Naive thymus-derived CD4-positive, alpha-beta T cell (primary cell): ENCODE data around the gene KIFBP. TPM values are rescaled to one million over a fixed set of nuclear protein-coding genes. Genes with fewer than 3 reads are reported as not detected.
"Not testable (repeated sequence)": the region's sequence is repeated elsewhere in the genome, so short reads cannot be mapped to it uniquely, and the experiment has no call there.

Source experiments
- ATAC-seq: fragments of 150-1000 bp; cut with Tn5 transposase; 2 replicates; pipeline ENCODE4 v1.10.0; 2021; ENCODE audit warnings: mild to moderate bottlenecking, moderate library complexity
- CTCF ChIA-PET: fragments of 350-600 bp; sonication (Branson Sonifier 250); formaldehyde crosslinking; loops from one replicate; lab custom pipeline; 2021; ENCODE audit warnings: antibody characterized with exemption; lab: Charles Lee
- POLR2A ChIA-PET: fragments of 350-600 bp; sonication (Branson Sonifier 250); formaldehyde crosslinking; loops from one replicate; lab custom pipeline; 2021; ENCODE audit warnings: antibody characterized with exemption, inconsistent platforms; lab: Charles Lee
- DNase-seq, 9 donors: peaks; one replicate each; pipeline versions ENCODE4 v3.0.0 to v3.0.0-alpha.2; 2020 to 2022; ENCODE audit warnings: mixed read lengths in 1 of 9
- H3K27ac ChIP-seq: one replicate; pipeline ENCODE4 v1.7.0; 2013; ENCODE audit warnings: mild to moderate bottlenecking, low read depth, low read length, moderate library complexity
- H3K27me3 ChIP-seq, 2 donors: one replicate each; pipeline ENCODE4 v1.7.0; 2013; ENCODE audit warnings: low read length in 2 of 2, mild to moderate bottlenecking in 2 of 2, moderate library complexity in 2 of 2; ENCODE audit not compliant: control insufficient read depth in 2 of 2, insufficient read depth in 2 of 2
- H3K36me3 ChIP-seq, 3 experiments: 1 replicate in 2 of 3; 2 replicates in 1 of 3; pipeline ENCODE4 v1.7.0; 2013; ENCODE audit warnings: low read length in 3 of 3, mild to moderate bottlenecking in 3 of 3, moderate library complexity in 1 of 3; ENCODE audit not compliant: insufficient read depth in 3 of 3, control insufficient read depth in 2 of 3
- H3K4me1 ChIP-seq, 2 donors: one replicate each; pipeline ENCODE4 v1.7.0; 2013; ENCODE audit warnings: low read length in 2 of 2, mild to moderate bottlenecking in 2 of 2, moderate library complexity in 1 of 2; ENCODE audit not compliant: control insufficient read depth in 2 of 2, insufficient read depth in 2 of 2
- H3K4me3 ChIP-seq: 2 replicates; pipeline ENCODE4 v1.7.0; 2013; ENCODE audit warnings: mild to moderate bottlenecking, low read length
- H3K9me3 ChIP-seq, 3 experiments: 1 replicate in 2 of 3; 2 replicates in 1 of 3; pipeline ENCODE4 v1.7.0; 2013; ENCODE audit warnings: low read length in 3 of 3; ENCODE audit not compliant: control insufficient read depth in 2 of 3
- H3K27ac Mint-ChIP-seq, 9 donors: one replicate each; pipeline ENCODE4 v1.8.0; 2020 to 2022; ENCODE audit warnings: mixed read lengths in 9 of 9, mild to moderate bottlenecking in 8 of 9, moderate library complexity in 5 of 9, inconsistent platforms in 2 of 9
- H3K27me3 Mint-ChIP-seq, 5 donors: one replicate each; pipeline ENCODE4 v1.8.0; 2021 to 2022; ENCODE audit warnings: mixed read lengths in 5 of 5, mild to moderate bottlenecking in 1 of 5
- H3K36me3 Mint-ChIP-seq, 5 donors: one replicate each; pipeline ENCODE4 v1.8.0; 2020 to 2022; ENCODE audit warnings: mixed read lengths in 5 of 5, mild to moderate bottlenecking in 3 of 5, inconsistent platforms in 1 of 5
- H3K4me1 Mint-ChIP-seq, 7 donors: one replicate each; pipeline ENCODE4 v1.8.0; 2020 to 2022; ENCODE audit warnings: mixed read lengths in 7 of 7, mild to moderate bottlenecking in 3 of 7, inconsistent platforms in 1 of 7
- H3K4me3 Mint-ChIP-seq, 10 donors: one replicate each; pipeline ENCODE4 v1.8.0; 2020 to 2022; ENCODE audit warnings: mild to moderate bottlenecking in 10 of 10, mixed read lengths in 10 of 10, moderate library complexity in 6 of 10, inconsistent platforms in 2 of 10
- H3K9me3 Mint-ChIP-seq, 11 donors: one replicate each; pipeline ENCODE4 v1.8.0; 2020 to 2022; ENCODE audit warnings: mixed read lengths in 11 of 11, mild to moderate bottlenecking in 4 of 11, inconsistent platforms in 1 of 11, moderate library complexity in 1 of 11
- intact Hi-C, 2 donors: fragments of 100-400 bp; cut with micrococcal nuclease; formaldehyde crosslinking; loops; one replicate each; pipeline ENCODE4 v1.15.1; 2023
- polyA plus RNA-seq, 2 donors: library from polyadenylated mRNA; unstranded; fragments of 300-500 nt; fragmentation: Illumina TruSeq; gene quantifications; one replicate each; pipeline ENCODE4 v1.2.3, GENCODE V29; 2021
- total RNA-seq, 6 experiments: library from RNA in 5 of 6; stranded (reverse) in 5 of 6; gene quantifications; 1 replicate in 5 of 6; 2 replicates in 1 of 6; pipeline ENCODE4 v1.2.3 and lab custom pipeline; 2021 to 2026

KIFBP gene
- total and polyA plus RNA-seq, 7 experiments from 2014 or later: 4.5 to 18.1 (median 6.9) TPM

GRCh38 chr10:69005704-69006485, 17.3 kb downstream of the KIFBP start:
- Mint-ChIP-seq H3K36me3 (peaks cover 0 to 20% (median 12%) of the 10 kb centered on the region in 5 donors), H3K4me3 (no peak overlapping the region), H3K27ac (no peak overlapping the region), H3K9me3 (no peaks in the 10 kb centered on the region), H3K27me3 (no peaks in the 10 kb centered on the region), H3K4me1 (peaks cover 0 to 8% (median 5%) of the 10 kb centered on the region in 7 donors)
- peaks cover 0 to 24% (median 7%) of the 10 kb centered on the region in 3 experiments for H3K36me3 ChIP-seq
- H3K27ac ChIP-seq: no peak overlapping the region
- POLR2A ChIA-PET: interaction anchor here (1.1 to 4.4 kb wide), 4 partner anchors 65 to 117 kb away, joined by 3 to 49 read pairs (median 14); partner anchors contain the start of gene SRGN
- ATAC-seq (no peak), DNase-seq (no peak)
- H3K27me3 ChIP-seq: no peaks in the 10 kb centered on the region
- H3K4me3 ChIP-seq: no peak overlapping the region
- H3K4me1 ChIP-seq: peaks cover 0 to 3% of the 10 kb centered on the region in 2 donors
- no peaks in the 10 kb centered on the region for H3K9me3 ChIP-seq
- CTCF ChIA-PET: interaction anchor here (0.6 to 13.6 kb wide), 18 partner anchors 11 to 387 kb away, joined by 3 to 186 read pairs (median 5); no protein-coding TSS in a partner anchor
- intact Hi-C loops: loop anchor here (1.0 to 5.0 kb wide), 9 partner anchors 39 to 501 kb away; no protein-coding TSS in a partner anchor

DNA sequence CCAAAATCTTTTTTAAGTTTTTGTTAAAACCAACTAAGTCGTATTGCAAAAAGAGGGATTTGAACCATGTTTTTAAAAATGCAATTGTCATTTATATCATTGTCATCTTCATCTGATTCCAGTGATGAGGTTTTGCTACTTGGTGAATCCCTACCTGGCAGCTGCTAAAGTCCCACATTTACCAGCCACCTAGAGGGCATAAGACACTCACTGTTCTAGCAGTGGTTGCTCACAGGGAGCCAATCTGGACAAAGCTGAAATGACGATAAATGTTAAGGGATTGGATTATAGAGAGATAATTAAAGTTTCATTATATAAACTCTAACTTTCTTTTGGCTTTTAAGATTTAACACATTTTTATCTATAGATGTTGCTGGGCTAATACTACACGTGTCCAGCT, 18.7 kb downstream of the KIFBP start:
- ChIA-PET POLR2A (interaction anchor here (1.1 to 4.4 kb wide), 3 partner anchors 64 to 86 kb away, joined by 3 to 49 read pairs (median 24); partner anchors contain the start of gene SRGN), CTCF (interaction anchor here (13.6 kb wide), 1 partner anchor 87 kb away, joined by 186 read pairs; no protein-coding TSS in a partner anchor)
- ATAC-seq (no peak), DNase-seq (no peak)
- Mint-ChIP-seq H3K36me3 (peaks cover 0 to 22% (median 13%) of the 10 kb centered on the region in 5 donors), H3K4me1 (peaks cover 0 to 8% (median 5%) of the 10 kb centered on the region in 7 donors), H3K4me3 (no peak overlapping the region), H3K9me3 (no peaks in the 10 kb centered on the region), H3K27me3 (no peaks in the 10 kb centered on the region), H3K27ac (peak overlapping the region in 1 of 9 donors; percentile 53)
- Histone ChIP-seq H3K4me1 (peaks cover 0 to 3% of the 10 kb centered on the region in 2 donors), H3K9me3 (no peaks in the 10 kb centered on the region), H3K36me3 (peaks cover 0 to 24% (median 7%) of the 10 kb centered on the region in 3 experiments), H3K27ac (no peak overlapping the region), H3K27me3 (no peaks in the 10 kb centered on the region), H3K4me3 (no peak overlapping the region)
- intact Hi-C loops: loop anchor here (5.0 kb wide), 3 partner anchors 40 to 400 kb away; no protein-coding TSS in a partner anchor

- ChIA-PET POLR2A (interaction anchor here (1.0 kb wide), 1 partner anchor 14 kb away, joined by 5 read pairs; no protein-coding TSS in a partner anchor), CTCF (interaction anchor here (0.6 to 13.6 kb wide), 2 partner anchors 10 to 85 kb away, joined by 3 to 186 read pairs; no protein-coding TSS in a partner anchor)
- Histone ChIP-seq H3K27me3 (no peaks in the 10 kb centered on the region), H3K27ac (no peak overlapping the region), H3K9me3 (no peaks in the 10 kb centered on the region), H3K4me1 (peaks cover 0 to 3% of the 10 kb centered on the region in 2 donors), H3K36me3 (peaks cover 0 to 34% (median 7%) of the 10 kb centered on the region in 3 experiments), H3K4me3 (no peak overlapping the region)
- intact Hi-C loops: loop anchor here (5.0 kb wide), 3 partner anchors 38 to 398 kb away; no protein-coding TSS in a partner anchor
- ATAC-seq (no peak), DNase-seq (no peak)
- peaks cover 0 to 10% (median 8%) of the 10 kb centered on the region in 7 donors for H3K4me1 Mint-ChIP-seq
- H3K36me3 Mint-ChIP-seq: peaks cover 4 to 37% (median 23%) of the 10 kb centered on the region in 5 donors
- no peak overlapping the region for H3K27ac Mint-ChIP-seq
- no peaks in the 10 kb centered on the region for H3K27me3 Mint-ChIP-seq
- no peaks in the 10 kb centered on the region for H3K9me3 Mint-ChIP-seq
- no peak overlapping the region for H3K4me3 Mint-ChIP-seq
Measured at GRCh38 chr10:69009360-69009759, 20.8 kb downstream of the KIFBP start.

DNA sequence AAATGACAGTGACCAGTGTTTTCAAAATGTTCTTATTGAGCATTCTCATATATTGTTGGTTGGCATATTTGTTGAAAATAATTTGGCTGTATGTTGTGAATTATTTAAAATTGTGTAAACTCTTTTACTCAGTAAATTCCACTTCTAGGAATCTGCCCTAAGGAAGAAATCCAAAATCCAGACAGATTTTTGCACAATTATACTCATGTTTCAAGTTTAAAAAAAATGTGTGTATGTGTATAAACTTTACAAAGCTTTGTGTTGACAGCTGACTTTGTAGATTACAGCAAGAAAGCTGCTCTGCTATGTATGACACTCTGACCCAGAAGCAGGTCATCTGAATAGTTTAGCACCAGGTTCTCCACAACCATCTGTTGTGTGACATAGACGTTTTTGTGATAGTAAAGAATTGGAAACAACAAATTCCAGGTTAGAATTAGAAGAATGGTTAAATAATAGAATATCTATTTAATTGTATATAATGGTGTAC, 21.6 kb downstream of the KIFBP start:
- Mint-ChIP-seq H3K4me1 (peaks cover 0 to 7% (median 3%) of the 10 kb centered on the region in 7 donors), H3K36me3 (peaks cover 8 to 39% (median 23%) of the 10 kb centered on the region in 5 donors), H3K27ac (no peak overlapping the region), H3K27me3 (no peaks in the 10 kb centered on the region), H3K4me3 (no peak overlapping the region), H3K9me3 (no peaks in the 10 kb centered on the region)
- intact Hi-C loops: no loop called here
- Histone ChIP-seq H3K4me1 (no peaks in the 10 kb centered on the region), H3K36me3 (peaks cover 0 to 32% (median 7%) of the 10 kb centered on the region in 3 experiments), H3K9me3 (no peaks in the 10 kb centered on the region), H3K4me3 (no peak overlapping the region), H3K27me3 (no peaks in the 10 kb centered on the region), H3K27ac (no peak overlapping the region)
- ATAC-seq: no peak
- no peak for DNase-seq
- ChIA-PET POLR2A (interaction anchor here (1.0 kb wide), 1 partner anchor 15 kb away, joined by 5 read pairs; no protein-coding TSS in a partner anchor), CTCF (interaction anchor here (0.6 to 13.6 kb wide), 2 partner anchors 9 to 84 kb away, joined by 3 to 186 read pairs; no protein-coding TSS in a partner anchor)

DNA sequence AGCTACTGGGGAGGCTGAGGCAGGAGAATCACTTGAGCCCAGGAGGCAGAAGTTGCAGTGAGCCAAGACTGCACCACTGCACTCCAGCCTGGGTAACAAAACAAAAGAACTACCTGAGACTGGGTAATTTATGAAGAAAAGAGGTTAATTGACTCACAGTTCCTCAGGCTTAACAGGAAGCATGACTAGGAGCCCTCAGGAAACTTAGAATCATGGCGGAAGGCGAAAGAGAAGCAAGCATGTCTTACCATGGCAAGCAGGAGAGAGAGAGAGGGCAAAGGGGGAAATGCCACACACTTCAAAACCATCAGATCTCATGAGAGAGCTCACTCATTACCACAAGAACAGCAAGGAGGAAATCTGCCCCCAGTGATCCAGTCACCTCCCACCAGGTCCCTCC, 24.2 kb downstream of the KIFBP start:
- H3K9me3 Mint-ChIP-seq, H3K27ac ChIP-seq, H3K4me1 ChIP-seq, H3K27me3 ChIP-seq, H3K27me3 Mint-ChIP-seq, H3K4me3 Mint-ChIP-seq, DNase-seq, POLR2A ChIA-PET, intact Hi-C loops, H3K4me1 Mint-ChIP-seq, H3K4me3 ChIP-seq, H3K9me3 ChIP-seq: not testable (repeated sequence)
- peaks cover 14 to 48% (median 29%) of the 10 kb centered on the region in 5 donors for H3K36me3 Mint-ChIP-seq
- CTCF ChIA-PET: interaction anchor here (13.6 kb wide), 1 partner anchor 81 kb away, joined by 186 read pairs; no protein-coding TSS in a partner anchor
- H3K36me3 ChIP-seq: peaks cover 9 to 25% (median 10%) of the 10 kb centered on the region in 3 experiments
- ATAC-seq: peak; percentile 47
- H3K27ac Mint-ChIP-seq: peak overlapping the region in 6 of 9 donors; percentile 1 to 83 (median 39)

DNA sequence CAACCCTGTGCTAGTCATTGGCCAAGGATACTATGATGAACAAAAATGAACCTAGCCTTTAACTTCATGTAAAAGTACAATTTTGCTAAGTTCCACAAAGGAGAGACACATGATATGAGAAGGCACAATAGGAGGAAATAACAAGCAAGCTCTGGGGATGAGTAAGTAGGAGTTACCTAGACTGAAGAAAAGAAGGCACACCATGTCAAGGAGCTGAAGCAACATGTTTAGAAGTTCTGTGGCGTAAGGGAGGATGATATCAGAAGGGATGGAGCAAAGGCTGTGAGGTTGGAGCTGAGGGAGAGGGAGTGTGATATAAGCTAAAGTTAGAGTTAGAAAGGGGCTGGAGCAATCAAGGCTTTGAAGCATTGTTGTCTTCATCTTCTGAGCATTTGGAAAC, 25.6 kb downstream of the KIFBP start:
- DNase-seq: no peak
- ChIA-PET CTCF (interaction anchor here (0.6 to 13.6 kb wide), 3 partner anchors 42 to 80 kb away, joined by 3 to 186 read pairs (median 3); no protein-coding TSS in a partner anchor), POLR2A (no interaction called here)
- Mint-ChIP-seq H3K27ac (peak overlapping the region in 3 of 9 donors; percentile 4 to 55 (median 37)), H3K27me3 (no peaks in the 10 kb centered on the region), H3K4me3 (no peak overlapping the region), H3K9me3 (no peaks in the 10 kb centered on the region), H3K4me1 (peaks cover 0 to 7% (median 2%) of the 10 kb centered on the region in 7 donors), H3K36me3 (peaks cover 19 to 54% (median 35%) of the 10 kb centered on the region in 5 donors)
- Histone ChIP-seq H3K27me3 (no peaks in the 10 kb centered on the region), H3K4me1 (no peaks in the 10 kb centered on the region), H3K36me3 (peaks cover 9 to 23% (median 11%) of the 10 kb centered on the region in 3 experiments), H3K4me3 (no peak overlapping the region), H3K9me3 (no peaks in the 10 kb centered on the region), H3K27ac (no peak overlapping the region)
- intact Hi-C loops: no loop called here
- no peak for ATAC-seq
